Stimulated activated CD4-positive, alpha-beta T cell treated with anti-CD3 and anti-CD28 coated beads, TNF-alpha, amount 100 ng/mL, for 1 hour (primary cell): ENCODE data around the gene SMIM35.
"Not testable (repeated sequence)": the region's sequence is repeated elsewhere in the genome, so short reads cannot be mapped to it uniquely, and the experiment has no call there.

Experiments used
- DNase-seq, 3 donors: peaks; one replicate each; pipeline ENCODE4 v3.0.0-alpha.2; 2020; ENCODE audit warnings: low read depth in 3 of 3, low spot score in 1 of 3

The SMIM35 gene

GRCh38 chr11:118082880-118083552 is 3.7 kb downstream of the SMIM35 start:
- DNase-seq = no peak

GRCh38 chr11:118081241-118081958 is 5.4 kb downstream of the SMIM35 start:
- no peak for DNase-seq

- no peak for DNase-seq
Measured at GRCh38 chr11:118080296-118080695, 6.5 kb downstream of the SMIM35 start.

- DNase-seq = no peak
Measured at GRCh38 chr11:118079491-118079890, 7.3 kb downstream of the SMIM35 start.

GRCh38 chr11:118078911-118079411 is 7.8 kb downstream of the SMIM35 start:
- no peak for DNase-seq

- DNase-seq = no peak
Measured at GRCh38 chr11:118076754-118077281, 9.9 kb downstream of the SMIM35 start, which contains the start of gene TMPRSS4. TMPRSS4 (plus strand) TSS chr11:118077078; CDS start chr11:118077303, 225 bp downstream.

- DNase-seq = no peak
Measured at GRCh38 chr11:118074785-118075184, 12.0 kb downstream of the SMIM35 start.

- DNase-seq = no peak
Measured at GRCh38 chr11:118074091-118074685, 12.6 kb downstream of the SMIM35 start.

- DNase-seq = no peak
Measured at GRCh38 chr11:118073554-118073953, 13.2 kb downstream of the SMIM35 start.

GRCh38 chr11:118071416-118072030 is 15.2 kb downstream of the SMIM35 start:
- DNase-seq = no peak

- no peak for DNase-seq
Measured at GRCh38 chr11:118068945-118069612, 17.7 kb downstream of the SMIM35 start.

GRCh38 chr11:118068206-118068944 is 18.4 kb downstream of the SMIM35 start:
- no peak for DNase-seq

GRCh38 chr11:118067006-118067405 is 19.8 kb downstream of the SMIM35 start:
- DNase-seq = no peak

GRCh38 chr11:118065384-118065783 is 21.4 kb downstream of the SMIM35 start:
- no peak for DNase-seq

GRCh38 chr11:118064956-118065355 is 21.8 kb downstream of the SMIM35 start:
- DNase-seq = no peak

GRCh38 chr11:118062631-118063030 is 24.1 kb downstream of the SMIM35 start:
- DNase-seq = not testable (repeated sequence)

GRCh38 chr11:118062181-118062580 is 24.6 kb downstream of the SMIM35 start:
- DNase-seq = not testable (repeated sequence)

GRCh38 chr11:118061586-118062125 is 25.1 kb downstream of the SMIM35 start:
- DNase-seq = no peak

- DNase-seq = no peak
Measured at GRCh38 chr11:118060869-118061268, 25.9 kb downstream of the SMIM35 start.
